Ovary (tissue), 9 donors: ENCODE measurements around the gene CCDC120. TPM values are rescaled to one million over a fixed set of nuclear protein-coding genes. Genes with fewer than 3 reads are reported as not detected.

ENCODE experiments used
- DNase-seq, 5 donors: peaks; one replicate each; pipeline ENCODE4 v3.0.0-alpha.2; 2019 to 2020
- H3K27ac ChIP-seq, 2 donors: fragments of 200-600 bp; one replicate each; pipeline versions ENCODE4 v1.5.1 to v1.8.0; 2019 to 2022
- H3K27me3 ChIP-seq: fragments of 200-600 bp; one replicate; pipeline ENCODE4 v1.8.0; 2022
- H3K36me3 ChIP-seq: fragments of 200-600 bp; sonication (generic); one replicate; pipeline ENCODE4 v1.5.1; 2019
- H3K4me1 ChIP-seq: one replicate; pipeline ENCODE4 v1.8.1; 2013; ENCODE audit warnings: mild to moderate bottlenecking, moderate library complexity; ENCODE audit not compliant: insufficient read depth
- H3K4me3 ChIP-seq: fragments of 200-600 bp; sonication (generic); one replicate; pipeline ENCODE4 v1.5.1; 2017
- H3K9me3 ChIP-seq, 2 donors: fragments of 200-600 bp in 1 of 2; sonication (generic) in 1 of 2; one replicate each; pipeline versions ENCODE4 v1.5.1 to v1.8.1; 2013 to 2019; ENCODE audit warnings: mild to moderate bottlenecking in 1 of 2, moderate library complexity in 1 of 2
- CTCF ChIP-seq, 3 donors: fragments of 450-650 bp in 2 of 3; fragments of 200-600 bp in 1 of 3; IDR thresholded peaks; one replicate each; pipeline versions ENCODE4 v1.5.1 to v1.8.0; 2016 to 2022; ENCODE audit warnings: antibody characterized with exemption in 3 of 3, mild to moderate bottlenecking in 1 of 3
- EP300 ChIP-seq: sonication (generic); formaldehyde crosslinking; IDR thresholded peaks from one replicate; pipeline ENCODE4 v1.6.1; 2017; ENCODE audit warnings: antibody characterized with exemption
- POLR2A ChIP-seq: fragments of 450-650 bp; IDR thresholded peaks from one replicate; pipeline ENCODE4 v1.6.1; 2017; ENCODE audit warnings: antibody characterized with exemption, mild to moderate bottlenecking, moderate library complexity
- WGBS, 3 donors: extraction: QIAGEN DNeasy Blood & Tissue Kit in 1 of 3; methylation state at CpG; one replicate each; pipeline versions ENCODE4 v1.1.5 to v1.1.7; 2013 to 2017; 5-methylcytosine and 5-hydroxymethylcytosine counted together
- intact Hi-C, 4 donors: fragments of 100-400 bp; cut with DNase I; formaldehyde crosslinking; loops; one replicate each; pipeline versions ENCODE4 v1.11.0 to v1.15.1; 2022 to 2023
- polyA plus RNA-seq, 2 donors: library from polyadenylated mRNA; stranded (reverse); fragments of 200-250 nt in 1 of 2; fragments of 350-450 nt in 1 of 2; fragmentation: Illumina TruSeq in 1 of 2; extraction: RNeasy Lipid Tissue Mini Kit (QIAGEN cat#74804) in 1 of 2; gene quantifications; one replicate each; pipeline ENCODE4 v1.2.3, GENCODE V29; 2013 to 2014
- total RNA-seq, 7 donors: library from RNA; depleted of rRNA in 2 of 7; stranded (reverse); fragments of >200 nt in 2 of 7; fragmentation: NEBNext Ultra II Directional in 3 of 7; extraction: Animal tissue kit (Norgen Biotek cat#: 25700) in 3 of 7; gene quantifications; one replicate each; pipeline versions ENCODE4 v1.1.0 to v1.2.4, GENCODE V29; 2016 to 2023
- donor health status: DM: no; HTN: no; CAD: no; lungs with moderate emphysema.
- donor health status: DM: no; HTN: no; CAD: no.
- donor health status: Bipolar disorder and iron deficiency.
- donor health status: DM: yes; HTN: yes; CAD: no.
- donor health status: DM: no; HTN: no; CAD: no.
- donor health status: DM: yes; HTN: yes; CAD: no.

Gene CCDC120
- total and polyA plus RNA-seq, 9 donors: 3.3 to 11.2 (median 9.1) TPM

- H3K4me1 ChIP-seq: no peaks in the 10 kb centered on the region
- no peak for DNase-seq
- no peak for TF ChIP-seq CTCF (IDR thresholded peaks at IDR 0.05)
- TF ChIP-seq POLR2A: no peak
- no peak for TF ChIP-seq EP300
- 82 to 85% (median 84%) methylated on average over 8 of the region's 8 CpGs for WGBS, 3 donors
- intact Hi-C loops: no loop called here
- no peak overlapping the region for H3K27ac ChIP-seq
- no peaks in the 10 kb centered on the region for H3K27me3 ChIP-seq
- no peaks in the 10 kb centered on the region for H3K36me3 ChIP-seq
- H3K9me3 ChIP-seq: no peaks in the 10 kb centered on the region
- no peak overlapping the region for H3K4me3 ChIP-seq
These were observed 5.9 kb downstream of the CCDC120 start for GRCh38 chrX:49064735-49065134.

GRCh38 chrX:49066278-49066677 lies 7.5 kb downstream of the CCDC120 start:
- no peak for DNase-seq
- Histone ChIP-seq H3K9me3 (no peaks in the 10 kb centered on the region), H3K36me3 (no peaks in the 10 kb centered on the region), H3K4me3 (no peak overlapping the region), H3K27ac (no peak overlapping the region), H3K27me3 (no peaks in the 10 kb centered on the region), H3K4me1 (no peaks in the 10 kb centered on the region)
- WGBS, 3 donors: 66 to 79% (median 71%) methylated on average over 2 of the region's 2 CpGs
- TF ChIP-seq EP300 (no peak), CTCF (IDR thresholded peaks at IDR 0.05) (no peak), POLR2A (no peak)
- intact Hi-C loops: no loop called here

- no peak for DNase-seq
- H3K4me1 ChIP-seq: no peaks in the 10 kb centered on the region
- no peaks in the 10 kb centered on the region for H3K36me3 ChIP-seq
- H3K27me3 ChIP-seq: no peaks in the 10 kb centered on the region
- TF ChIP-seq CTCF (IDR thresholded peaks at IDR 0.05) (no peak), POLR2A (no peak), EP300 (no peak)
- WGBS, 3 donors: 71 to 78% (median 76%) methylated on average over 9 of the region's 9 CpGs
- no peak overlapping the region for H3K27ac ChIP-seq
- intact Hi-C loops: no loop called here
- H3K4me3 ChIP-seq: no peak overlapping the region
- no peaks in the 10 kb centered on the region for H3K9me3 ChIP-seq
These were observed 7.9 kb downstream of the CCDC120 start for GRCh38 chrX:49066690-49067089.

- H3K4me1 ChIP-seq: no peaks in the 10 kb centered on the region
- H3K9me3 ChIP-seq: no peaks in the 10 kb centered on the region
- no peak overlapping the region for H3K27ac ChIP-seq
- no peaks in the 10 kb centered on the region for H3K27me3 ChIP-seq
- no peaks in the 10 kb centered on the region for H3K36me3 ChIP-seq
- 80 to 84% (median 83%) methylated on average over 38 to 41 of the region's 41 CpGs for WGBS, 3 donors
- no peak overlapping the region for H3K4me3 ChIP-seq
- no peak for TF ChIP-seq POLR2A
- TF ChIP-seq EP300: no peak
- no peak for TF ChIP-seq CTCF (IDR thresholded peaks at IDR 0.05)
- intact Hi-C loops: no loop called here
- no peak for DNase-seq
These were observed 8.7 kb downstream of the CCDC120 start for GRCh38 chrX:49067285-49068120.
